DOHH2 (cell line): Measurements from ENCODE around the gene TEX48.

ENCODE experiments used
- H3F3A ChIP-seq: fragments of 200-600 bp; sonication (generic), shearing (Covaris generic); 2 replicates; pipeline ENCODE4 v1.6.0; 2016; ENCODE audit warnings: antibody characterized with exemption, mild to moderate bottlenecking; ENCODE audit not compliant: control insufficient read depth, insufficient read depth
- H3K27ac ChIP-seq: fragments of 200-600 bp; sonication (generic); 2 replicates; pipeline ENCODE4 v1.5.1; 2014; ENCODE audit warnings: low read depth, mild to moderate bottlenecking, low read length, moderate library complexity
- H3K27me3 ChIP-seq: fragments of 200-600 bp; sonication (generic); 2 replicates; pipeline ENCODE4 v1.6.1; 2014; ENCODE audit warnings: mild to moderate bottlenecking, low read length, mixed read lengths; ENCODE audit not compliant: control insufficient read depth
- H3K36me3 ChIP-seq: fragments of 200-600 bp; sonication (generic); 2 replicates; pipeline ENCODE4 v1.6.1; 2014; ENCODE audit warnings: mild to moderate bottlenecking, low read length, moderate library complexity, mixed read lengths; ENCODE audit not compliant: control insufficient read depth
- H3K4me1 ChIP-seq: fragments of 200-600 bp; sonication (generic); 2 replicates; pipeline ENCODE4 v1.6.1; 2014; ENCODE audit warnings: mild to moderate bottlenecking, low read length, mixed read lengths; ENCODE audit not compliant: control insufficient read depth
- H3K4me2 ChIP-seq: fragments of 200-600 bp; sonication (generic); 2 replicates; pipeline ENCODE4 v1.6.0; 2014; ENCODE audit warnings: mild to moderate bottlenecking, low read length, moderate library complexity
- H3K4me3 ChIP-seq: fragments of 200-600 bp; sonication (generic); 2 replicates; pipeline ENCODE4 v1.5.1; 2014; ENCODE audit warnings: mild to moderate bottlenecking, low read length, mixed read lengths
- H3K79me2 ChIP-seq: fragments of 200-600 bp; sonication (generic); 2 replicates; pipeline ENCODE4 v1.6.1; 2014; ENCODE audit warnings: mild to moderate bottlenecking, low read length, mixed read lengths; ENCODE audit not compliant: control insufficient read depth
- H3K9me2 ChIP-seq: fragments of 200-600 bp; sonication (generic); replicated peaks from 2 replicates; pipeline ENCODE4 v1.6.1; 2014; ENCODE audit warnings: mild to moderate bottlenecking, low read length, mixed read lengths; ENCODE audit not compliant: control insufficient read depth
- H3K9me3 ChIP-seq: fragments of 200-600 bp; sonication (generic); 2 replicates; pipeline ENCODE4 v1.6.1; 2014; ENCODE audit warnings: antibody characterized with exemption, low read length, mixed read lengths; ENCODE audit not compliant: control insufficient read depth, insufficient read depth
- H4K20me1 ChIP-seq: fragments of 200-600 bp; sonication (generic); 2 replicates; pipeline ENCODE4 v1.6.0; 2014; ENCODE audit warnings: low read depth, mild to moderate bottlenecking, antibody characterized with exemption, low read length, moderate library complexity; ENCODE audit not compliant: control insufficient read depth, insufficient read depth
- EZH2phosphoT487 ChIP-seq: fragments of 200-600 bp; sonication (generic); IDR thresholded peaks from 2 replicates; pipeline ENCODE4 v1.6.1; 2017; ENCODE audit warnings: borderline replicate concordance, mild to moderate bottlenecking, antibody characterized with exemption, low read length, moderate library complexity, mixed read lengths
- TF ChIP-seq, protein P1 (sequence below): fragments of 200-600 bp; sonication (generic); IDR thresholded peaks from one replicate; pipeline ENCODE4 v1.5.1; 2014; ENCODE audit warnings: antibody characterized with exemption, mild to moderate bottlenecking, low read depth, low read length; ENCODE audit not compliant: poor library complexity, severe bottlenecking

Gene TEX48

DNA sequence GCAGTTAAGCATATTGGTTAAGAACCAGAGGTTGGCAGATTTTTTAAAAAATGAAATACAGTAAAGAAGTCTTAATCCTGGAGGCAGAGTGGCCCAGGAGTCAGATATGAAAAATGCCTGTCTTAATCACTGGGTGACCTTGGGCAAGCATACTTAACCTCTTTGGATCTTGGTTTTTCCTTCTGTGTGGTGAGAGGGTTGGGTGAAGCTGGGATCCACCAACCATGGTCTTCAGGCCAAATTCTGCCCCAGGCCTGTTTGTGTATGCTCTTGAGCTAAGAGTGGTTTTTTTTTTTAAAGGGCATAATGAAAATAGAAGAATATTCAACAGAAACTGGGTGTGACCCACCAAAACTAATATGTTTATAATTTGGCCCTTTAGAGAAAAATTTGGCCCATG lies 20.0 kb upstream of the TEX48 start:
- no peak overlapping the region for H3K4me2 ChIP-seq
- H3F3A ChIP-seq = no peaks in the 10 kb centered on the region
- H3K27me3 ChIP-seq = 0 out of 2 replicates have a peak, but pooled peaks cover 2% of the 10 kb centered on the region
- H3K4me1 ChIP-seq = no peaks in the 10 kb centered on the region
- no peaks in the 10 kb centered on the region for H3K9me2 ChIP-seq
- H3K27ac ChIP-seq = no peak overlapping the region
- H3K36me3 ChIP-seq = no peaks in the 10 kb centered on the region
- no peaks in the 10 kb centered on the region for H3K79me2 ChIP-seq
- no peak for TF ChIP-seq EZH2phosphoT487
- TF ChIP-seq, protein P1, sequence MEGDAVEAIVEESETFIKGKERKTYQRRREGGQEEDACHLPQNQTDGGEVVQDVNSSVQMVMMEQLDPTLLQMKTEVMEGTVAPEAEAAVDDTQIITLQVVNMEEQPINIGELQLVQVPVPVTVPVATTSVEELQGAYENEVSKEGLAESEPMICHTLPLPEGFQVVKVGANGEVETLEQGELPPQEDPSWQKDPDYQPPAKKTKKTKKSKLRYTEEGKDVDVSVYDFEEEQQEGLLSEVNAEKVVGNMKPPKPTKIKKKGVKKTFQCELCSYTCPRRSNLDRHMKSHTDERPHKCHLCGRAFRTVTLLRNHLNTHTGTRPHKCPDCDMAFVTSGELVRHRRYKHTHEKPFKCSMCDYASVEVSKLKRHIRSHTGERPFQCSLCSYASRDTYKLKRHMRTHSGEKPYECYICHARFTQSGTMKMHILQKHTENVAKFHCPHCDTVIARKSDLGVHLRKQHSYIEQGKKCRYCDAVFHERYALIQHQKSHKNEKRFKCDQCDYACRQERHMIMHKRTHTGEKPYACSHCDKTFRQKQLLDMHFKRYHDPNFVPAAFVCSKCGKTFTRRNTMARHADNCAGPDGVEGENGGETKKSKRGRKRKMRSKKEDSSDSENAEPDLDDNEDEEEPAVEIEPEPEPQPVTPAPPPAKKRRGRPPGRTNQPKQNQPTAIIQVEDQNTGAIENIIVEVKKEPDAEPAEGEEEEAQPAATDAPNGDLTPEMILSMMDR = no peak
- no peak overlapping the region for H3K4me3 ChIP-seq
- H4K20me1 ChIP-seq = no peaks in the 10 kb centered on the region
- no peaks in the 10 kb centered on the region for H3K9me3 ChIP-seq

DNA sequence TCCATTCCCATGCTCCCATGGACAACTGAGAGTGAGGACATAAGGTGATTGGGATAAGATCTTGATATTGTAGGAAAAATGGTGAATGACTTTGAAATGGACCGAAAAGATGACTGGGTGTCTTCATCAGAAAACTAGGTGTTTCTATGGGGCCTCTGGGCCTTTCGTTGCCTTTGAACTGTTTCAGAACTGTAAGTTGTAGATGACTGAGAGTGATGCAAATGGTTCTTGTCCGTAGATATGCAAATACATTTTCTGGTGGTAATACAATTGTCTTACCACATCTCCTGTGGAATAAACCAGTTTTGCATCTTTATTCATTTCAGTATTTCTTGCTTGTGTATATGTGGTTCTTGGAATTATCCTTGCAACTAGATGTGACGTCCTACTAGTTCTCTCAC lies 16.0 kb upstream of the TEX48 start:
- no peaks in the 10 kb centered on the region for H3F3A ChIP-seq
- TF ChIP-seq EZH2phosphoT487 = no peak
- TF ChIP-seq, protein P1 = no peak
- H3K4me3 ChIP-seq = no peak overlapping the region
- H3K4me2 ChIP-seq = no peak overlapping the region
- H3K79me2 ChIP-seq = no peaks in the 10 kb centered on the region
- H3K4me1 ChIP-seq = no peaks in the 10 kb centered on the region
- no peaks in the 10 kb centered on the region for H3K36me3 ChIP-seq
- peaks cover 13% of the 10 kb centered on the region for H3K27me3 ChIP-seq
- H3K9me2 ChIP-seq = no peaks in the 10 kb centered on the region
- H3K9me3 ChIP-seq = no peaks in the 10 kb centered on the region
- no peaks in the 10 kb centered on the region for H4K20me1 ChIP-seq
- H3K27ac ChIP-seq = no peak overlapping the region

DNA sequence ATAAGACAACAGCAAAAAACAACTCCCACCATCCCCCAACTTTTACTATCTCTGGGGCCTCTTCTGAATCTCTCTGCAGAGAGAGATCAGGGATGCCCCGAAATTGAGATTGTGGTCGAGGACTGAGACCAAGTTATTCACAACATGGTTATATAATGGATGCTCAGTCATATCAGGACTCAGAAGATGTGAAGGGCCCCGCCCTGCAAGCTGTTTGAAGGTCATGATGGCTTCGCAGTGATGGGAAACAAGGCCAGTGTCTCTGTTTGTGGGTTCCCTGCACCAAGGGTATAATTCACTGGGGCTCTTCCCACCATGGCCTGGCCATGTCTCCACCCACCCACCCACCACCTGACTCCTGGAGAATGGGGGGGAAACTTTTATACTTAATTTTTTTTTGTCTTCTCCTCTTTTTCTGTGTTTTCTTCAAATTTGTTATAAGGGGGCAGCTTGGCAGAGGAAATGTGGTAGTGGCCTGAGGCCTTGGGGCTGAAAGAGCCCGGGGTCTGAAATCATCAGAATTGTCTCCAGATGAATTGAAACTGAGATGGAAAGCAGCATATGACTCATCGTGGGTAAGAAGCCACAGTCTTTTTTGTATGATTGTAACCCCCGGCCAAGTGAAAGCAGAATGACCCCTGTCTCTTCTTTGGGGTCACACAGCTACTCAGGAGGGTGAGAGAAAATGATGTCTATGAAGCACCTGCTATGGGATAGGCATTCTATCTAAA lies 15.0 kb upstream of the TEX48 start:
- Histone ChIP-seq H3K4me1 (no peaks in the 10 kb centered on the region), H4K20me1 (no peaks in the 10 kb centered on the region), H3K4me2 (no peak overlapping the region), H3K9me3 (no peaks in the 10 kb centered on the region), H3F3A (no peaks in the 10 kb centered on the region), H3K27ac (no peak overlapping the region), H3K79me2 (no peaks in the 10 kb centered on the region), H3K9me2 (no peaks in the 10 kb centered on the region), H3K36me3 (no peaks in the 10 kb centered on the region), H3K27me3 (peaks cover 22% of the 10 kb centered on the region), H3K4me3 (no peak overlapping the region)
- TF ChIP-seq EZH2phosphoT487 = no peak
- TF ChIP-seq, protein P1 = no peak
